GM12872 (cell line): Measurements from ENCODE around the gene P2RY11.

Experiments
- CTCF ChIP-seq: IDR thresholded peaks from 3 replicates; pipeline ENCODE4 v1.5.1; 2011; ENCODE audit warnings: low read depth, mild to moderate bottlenecking, low read length, moderate library complexity; ENCODE audit not compliant: insufficient read depth

P2RY11 gene

GRCh38 chr19:10111405-10111811, at the start of gene P2RY11:
Gene P2RY11, plus strand, starts transcription at chr19:10111693. Its CDS starts 29 bp downstream, at chr19:10111722.
- no peak for TF ChIP-seq CTCF

GRCh38 chr19:10061717-10062310, 49.7 kb upstream of the P2RY11 start:
- no peak for TF ChIP-seq CTCF

GRCh38 chr19:10068205-10068604, 43.3 kb upstream of the P2RY11 start:
- no peak for TF ChIP-seq CTCF

- no peak for TF ChIP-seq CTCF
These were observed 42.4 kb upstream of the P2RY11 start for GRCh38 chr19:10069046-10069445.

GRCh38 chr19:10070730-10071446, 40.6 kb upstream of the P2RY11 start:
- TF ChIP-seq CTCF, result no peak

- peak; percentile 64 for TF ChIP-seq CTCF
These were observed 37.3 kb upstream of the P2RY11 start for GRCh38 chr19:10074153-10074552.

- no peak for TF ChIP-seq CTCF
These were observed 35.0 kb upstream of the P2RY11 start for GRCh38 chr19:10076535-10076934.
